ENCODE data around the gene CRK. TPM values are rescaled to one million over a fixed set of nuclear protein-coding genes. Genes with fewer than 3 reads are reported as not detected.

The CRK gene
- total RNA-seq, 5 donors from 2014 or later (not counting 1 experiment from before 2014, with no cell fraction given) = 18.0 to 26.8 (median 22.6) TPM

GRCh38 chr17:1416414-1416813 lies 39.6 kb downstream of the CRK start:
- Mint-ChIP-seq H3K27ac (no peak overlapping the region), H3K4me3 (no peak overlapping the region), H3K4me1 (no peaks in the 10 kb centered on the region), H3K27me3 (no peaks in the 10 kb centered on the region), H3K36me3 (peaks cover 8% of the 10 kb centered on the region), H3K9me3 (no peaks in the 10 kb centered on the region)
- CTCF ChIA-PET = interaction anchor here in 1 of 2 donors (0.6 kb wide), 1 partner anchor 25 kb away, joined by 4 read pairs; no protein-coding TSS in a partner anchor
- Histone ChIP-seq H3K36me3 (ENCODE audit: control insufficient read depth in 2 of 2, extremely low read depth in 1 of 2, insufficient read depth in 1 of 2, low read length in 1 of 2) (peaks cover 0 to 7% of the 10 kb centered on the region in 2 donors), H3K27me3 (replicated peaks in 1 of 2; ENCODE audit: control insufficient read depth in 2 of 2, extremely low read depth in 1 of 2, insufficient read depth in 2 of 2, low read length in 1 of 2) (no peaks in the 10 kb centered on the region), H3K9me3 (no peaks in the 10 kb centered on the region), H3K27ac (ENCODE audit: low read length) (no peak overlapping the region), H3K4me1 (ENCODE audit: control insufficient read depth in 1 of 2, extremely low read depth in 1 of 2, insufficient read depth in 2 of 2, low read length in 2 of 2) (no peaks in the 10 kb centered on the region), H3K4me3 (ENCODE audit: control insufficient read depth in 1 of 2, extremely low read depth in 1 of 2, low read length in 1 of 2) (no peak overlapping the region)
- POLR2A ChIA-PET = interaction anchor here in 1 of 2 donors (0.7 kb wide), 1 partner anchor 23 kb away, joined by 7 read pairs; no protein-coding TSS in a partner anchor
- no peak for DNase-seq
- no CpG with 5 or more reads among the region's 5 CpGs for WGBS (ENCODE audit: insufficient coverage)
- no peak for ATAC-seq (replicated peaks in 1 of 4)

GRCh38 chr17:1414634-1415033 lies 41.4 kb downstream of the CRK start:
- no peak for ATAC-seq (replicated peaks in 1 of 4)
- ChIA-PET CTCF (no interaction called here), POLR2A (interaction anchor here in 1 of 2 donors (0.6 kb wide), 1 partner anchor 14 kb away, joined by 7 read pairs; no protein-coding TSS in a partner anchor)
- Histone ChIP-seq H3K4me1 (ENCODE audit: control insufficient read depth in 1 of 2, extremely low read depth in 1 of 2, insufficient read depth in 2 of 2, low read length in 2 of 2) (no peaks in the 10 kb centered on the region), H3K9me3 (no peaks in the 10 kb centered on the region), H3K27ac (ENCODE audit: low read length) (no peak overlapping the region), H3K4me3 (ENCODE audit: control insufficient read depth in 1 of 2, extremely low read depth in 1 of 2, low read length in 1 of 2) (no peak overlapping the region), H3K27me3 (replicated peaks in 1 of 2; ENCODE audit: control insufficient read depth in 2 of 2, extremely low read depth in 1 of 2, insufficient read depth in 2 of 2, low read length in 1 of 2) (no peaks in the 10 kb centered on the region), H3K36me3 (ENCODE audit: control insufficient read depth in 2 of 2, extremely low read depth in 1 of 2, insufficient read depth in 1 of 2, low read length in 1 of 2) (peaks cover 0 to 3% of the 10 kb centered on the region in 2 donors)
- H3K27ac Mint-ChIP-seq = no peak overlapping the region
- H3K27me3 Mint-ChIP-seq = no peaks in the 10 kb centered on the region
- DNase-seq = no peak
- peaks cover 3% of the 10 kb centered on the region for H3K36me3 Mint-ChIP-seq
- no peaks in the 10 kb centered on the region for H3K4me1 Mint-ChIP-seq
- no peaks in the 10 kb centered on the region for H3K9me3 Mint-ChIP-seq
- no peak overlapping the region for H3K4me3 Mint-ChIP-seq
- WGBS (ENCODE audit: insufficient coverage) = 89% methylated on average over 7 of the region's 10 CpGs

- no peaks in the 10 kb centered on the region for H3K27me3 Mint-ChIP-seq
- ATAC-seq (replicated peaks in 1 of 4) = no peak
- WGBS (ENCODE audit: insufficient coverage) = 100% methylated on average over 6 of the region's 9 CpGs
- peaks cover 3% of the 10 kb centered on the region for H3K36me3 Mint-ChIP-seq
- no peak overlapping the region for H3K27ac ChIP-seq (ENCODE audit: low read length)
- ChIA-PET POLR2A (interaction anchor here in 1 of 2 donors (0.6 kb wide), 1 partner anchor 14 kb away, joined by 7 read pairs; no protein-coding TSS in a partner anchor), CTCF (no interaction called here)
- no peaks in the 10 kb centered on the region for H3K9me3 Mint-ChIP-seq
- H3K4me1 Mint-ChIP-seq = no peaks in the 10 kb centered on the region
- no peak for DNase-seq
- H3K27me3 ChIP-seq (replicated peaks in 1 of 2; ENCODE audit: control insufficient read depth in 2 of 2, extremely low read depth in 1 of 2, insufficient read depth in 2 of 2, low read length in 1 of 2) = no peaks in the 10 kb centered on the region
- H3K36me3 ChIP-seq (ENCODE audit: control insufficient read depth in 2 of 2, extremely low read depth in 1 of 2, insufficient read depth in 1 of 2, low read length in 1 of 2) = peaks cover 0 to 3% of the 10 kb centered on the region in 2 donors
- no peak overlapping the region for H3K27ac Mint-ChIP-seq
- H3K4me3 ChIP-seq (ENCODE audit: control insufficient read depth in 1 of 2, extremely low read depth in 1 of 2, low read length in 1 of 2) = no peak overlapping the region
- no peaks in the 10 kb centered on the region for H3K9me3 ChIP-seq
- H3K4me1 ChIP-seq (ENCODE audit: control insufficient read depth in 1 of 2, extremely low read depth in 1 of 2, insufficient read depth in 2 of 2, low read length in 2 of 2) = no peaks in the 10 kb centered on the region
- H3K4me3 Mint-ChIP-seq = no peak overlapping the region
These were observed 41.9 kb downstream of the CRK start for GRCh38 chr17:1414001-1414574.

- POLR2A ChIA-PET = no interaction called here
- Mint-ChIP-seq H3K4me3 (no peak overlapping the region), H3K27me3 (no peaks in the 10 kb centered on the region), H3K9me3 (no peaks in the 10 kb centered on the region), H3K27ac (no peak overlapping the region), H3K4me1 (no peaks in the 10 kb centered on the region), H3K36me3 (peaks cover 3% of the 10 kb centered on the region)
- DNase-seq = no peak
- H3K4me1 ChIP-seq (ENCODE audit: control insufficient read depth in 1 of 2, extremely low read depth in 1 of 2, insufficient read depth in 2 of 2, low read length in 2 of 2) = no peaks in the 10 kb centered on the region
- CTCF ChIA-PET = no interaction called here
- ATAC-seq (replicated peaks in 1 of 4) = no peak
- no peak overlapping the region for H3K27ac ChIP-seq (ENCODE audit: low read length)
- no peaks in the 10 kb centered on the region for H3K9me3 ChIP-seq
- peaks cover 0 to 3% of the 10 kb centered on the region in 2 donors for H3K36me3 ChIP-seq (ENCODE audit: control insufficient read depth in 2 of 2, extremely low read depth in 1 of 2, insufficient read depth in 1 of 2, low read length in 1 of 2)
- WGBS (ENCODE audit: insufficient coverage) = 83% methylated on average over 1 of the region's 6 CpGs
- H3K4me3 ChIP-seq (ENCODE audit: control insufficient read depth in 1 of 2, extremely low read depth in 1 of 2, low read length in 1 of 2) = no peak overlapping the region
- H3K27me3 ChIP-seq (replicated peaks in 1 of 2; ENCODE audit: control insufficient read depth in 2 of 2, extremely low read depth in 1 of 2, insufficient read depth in 2 of 2, low read length in 1 of 2) = no peaks in the 10 kb centered on the region
These were observed 42.7 kb downstream of the CRK start for GRCh38 chr17:1413281-1413791.

- ChIA-PET CTCF (no interaction called here), POLR2A (no interaction called here)
- H3K4me1 Mint-ChIP-seq = no peaks in the 10 kb centered on the region
These were observed 43.6 kb downstream of the CRK start for GRCh38 chr17:1412185-1413110.

GRCh38 chr17:1402262-1402586 lies 53.8 kb downstream of the CRK start:
- no peak for ATAC-seq (replicated peaks in 1 of 4)
- Histone ChIP-seq H3K4me1 (ENCODE audit: control insufficient read depth in 1 of 2, extremely low read depth in 1 of 2, insufficient read depth in 2 of 2, low read length in 2 of 2) (peaks cover 14 to 18% of the 10 kb centered on the region in 2 experiments), H3K27me3 (replicated peaks in 1 of 2; ENCODE audit: control insufficient read depth in 2 of 2, extremely low read depth in 1 of 2, insufficient read depth in 2 of 2, low read length in 1 of 2) (no peaks in the 10 kb centered on the region), H3K4me3 (ENCODE audit: control insufficient read depth in 1 of 2, extremely low read depth in 1 of 2, low read length in 1 of 2) (no peak overlapping the region), H3K9me3 (no peaks in the 10 kb centered on the region), H3K27ac (ENCODE audit: low read length) (no peak overlapping the region), H3K36me3 (ENCODE audit: control insufficient read depth in 2 of 2, extremely low read depth in 1 of 2, insufficient read depth in 1 of 2, low read length in 1 of 2) (no peaks in the 10 kb centered on the region)
- no peak for DNase-seq
- ChIA-PET POLR2A (interaction anchor here (0.6 to 0.7 kb wide), 3 partner anchors 23 to 61 kb away, joined by 3 to 13 read pairs (median 5); no protein-coding TSS in a partner anchor), CTCF (interaction anchor here in 1 of 2 donors (0.8 kb wide), 1 partner anchor 113 kb away, joined by 3 read pairs; no protein-coding TSS in a partner anchor)
- Mint-ChIP-seq H3K9me3 (no peaks in the 10 kb centered on the region), H3K4me1 (peaks cover 16 to 20% (median 17%) of the 10 kb centered on the region in 3 donors), H3K36me3 (peaks cover 7% of the 10 kb centered on the region), H3K27me3 (no peaks in the 10 kb centered on the region), H3K27ac (no peak overlapping the region), H3K4me3 (no peak overlapping the region)
- no CpG with 5 or more reads among the region's 4 CpGs for WGBS (ENCODE audit: insufficient coverage)

More at GRCh38 chr17:1412185-1413110, 43.6 kb downstream of the CRK start:
- Mint-ChIP-seq H3K27ac (no peak overlapping the region), H3K4me3 (no peak overlapping the region), H3K9me3 (no peaks in the 10 kb centered on the region), H3K36me3 (no peaks in the 10 kb centered on the region), H3K27me3 (no peaks in the 10 kb centered on the region)
- 86% methylated on average over 11 of the region's 27 CpGs for WGBS (ENCODE audit: insufficient coverage)
- Histone ChIP-seq H3K27me3 (replicated peaks in 1 of 2; ENCODE audit: control insufficient read depth in 2 of 2, extremely low read depth in 1 of 2, insufficient read depth in 2 of 2, low read length in 1 of 2) (no peaks in the 10 kb centered on the region), H3K9me3 (no peaks in the 10 kb centered on the region), H3K4me3 (ENCODE audit: control insufficient read depth in 1 of 2, extremely low read depth in 1 of 2, low read length in 1 of 2) (no peak overlapping the region), H3K36me3 (ENCODE audit: control insufficient read depth in 2 of 2, extremely low read depth in 1 of 2, insufficient read depth in 1 of 2, low read length in 1 of 2) (no peaks in the 10 kb centered on the region), H3K27ac (ENCODE audit: low read length) (no peak overlapping the region), H3K4me1 (ENCODE audit: control insufficient read depth in 1 of 2, extremely low read depth in 1 of 2, insufficient read depth in 2 of 2, low read length in 2 of 2) (no peaks in the 10 kb centered on the region)
- DNase-seq (no peak), ATAC-seq (replicated peaks in 1 of 4) (no peak)

Data from T-cell (primary cell).